HG02840 (cell line): ENCODE results near the gene SKI.
"Not testable (repeated sequence)": the region's sequence is repeated elsewhere in the genome, so short reads cannot be mapped to it uniquely, and the experiment has no call there.

Experiments
- ATAC-seq: cut with Tn5 transposase; IDR thresholded peaks from one replicate; pipeline ENCODE4 v1.9.1; 2021; ENCODE audit warnings: mild to moderate bottlenecking, moderate library complexity, moderate number of reproducible peaks; ENCODE audit not compliant: unreplicated experiment, low FRiP score

The SKI gene

GRCh38 chr1:2240270-2241156 is 12.4 kb downstream of the SKI start:
- no peak for ATAC-seq

GRCh38 chr1:2241820-2242219 is 13.7 kb downstream of the SKI start:
- no peak for ATAC-seq

DNA sequence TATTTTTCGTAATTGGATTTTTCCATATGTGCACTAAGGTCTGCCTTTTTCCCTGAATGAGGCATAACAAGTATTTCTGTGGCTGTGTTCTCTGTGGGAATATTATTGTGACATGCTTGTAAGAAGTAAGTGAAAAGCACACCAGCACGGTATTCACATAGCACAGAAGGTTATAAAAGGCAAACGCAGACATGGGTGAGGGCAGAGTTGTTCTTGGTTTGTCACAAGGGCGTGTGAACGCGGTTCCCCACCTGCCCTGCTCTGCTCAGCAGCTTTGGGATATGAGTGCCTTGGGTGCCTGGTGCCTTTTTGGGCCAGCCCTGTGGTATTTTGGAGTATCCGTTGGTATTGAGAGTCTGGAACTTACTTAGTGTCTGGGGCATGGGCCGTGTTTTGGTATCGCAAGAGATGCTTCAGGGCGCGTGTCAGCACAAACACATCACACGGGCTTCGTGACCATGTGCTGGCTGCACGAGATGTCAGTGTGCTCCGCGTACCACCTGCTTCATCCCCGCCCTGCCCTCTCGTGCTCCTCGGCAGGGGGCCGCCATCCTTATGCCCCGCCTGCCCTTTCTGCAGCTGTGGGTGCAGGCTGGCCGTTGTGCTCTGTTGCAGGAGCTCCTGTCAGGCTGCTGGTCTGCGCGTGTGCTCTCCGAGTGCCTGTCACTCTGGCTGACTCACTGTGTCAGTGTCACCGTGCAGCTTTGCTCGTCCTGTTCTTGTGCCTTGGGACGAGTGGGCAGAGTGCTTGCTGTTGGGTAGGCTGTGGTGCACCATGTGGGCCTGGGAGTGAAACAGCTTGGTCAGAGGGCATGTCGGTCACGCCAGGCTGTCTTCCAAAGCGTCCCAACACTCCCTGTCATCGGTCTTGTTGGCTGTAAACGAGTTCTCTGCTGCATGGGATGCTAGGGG is 15.0 kb downstream of the SKI start:
- no peak for ATAC-seq

- ATAC-seq, result not testable (repeated sequence)
Measured at GRCh38 chr1:2247045-2247394, 18.9 kb downstream of the SKI start.

- no peak for ATAC-seq
Measured at GRCh38 chr1:2247760-2248126, 19.6 kb downstream of the SKI start.

GRCh38 chr1:2248127-2248826 is 20.2 kb downstream of the SKI start:
- ATAC-seq, result no peak

DNA sequence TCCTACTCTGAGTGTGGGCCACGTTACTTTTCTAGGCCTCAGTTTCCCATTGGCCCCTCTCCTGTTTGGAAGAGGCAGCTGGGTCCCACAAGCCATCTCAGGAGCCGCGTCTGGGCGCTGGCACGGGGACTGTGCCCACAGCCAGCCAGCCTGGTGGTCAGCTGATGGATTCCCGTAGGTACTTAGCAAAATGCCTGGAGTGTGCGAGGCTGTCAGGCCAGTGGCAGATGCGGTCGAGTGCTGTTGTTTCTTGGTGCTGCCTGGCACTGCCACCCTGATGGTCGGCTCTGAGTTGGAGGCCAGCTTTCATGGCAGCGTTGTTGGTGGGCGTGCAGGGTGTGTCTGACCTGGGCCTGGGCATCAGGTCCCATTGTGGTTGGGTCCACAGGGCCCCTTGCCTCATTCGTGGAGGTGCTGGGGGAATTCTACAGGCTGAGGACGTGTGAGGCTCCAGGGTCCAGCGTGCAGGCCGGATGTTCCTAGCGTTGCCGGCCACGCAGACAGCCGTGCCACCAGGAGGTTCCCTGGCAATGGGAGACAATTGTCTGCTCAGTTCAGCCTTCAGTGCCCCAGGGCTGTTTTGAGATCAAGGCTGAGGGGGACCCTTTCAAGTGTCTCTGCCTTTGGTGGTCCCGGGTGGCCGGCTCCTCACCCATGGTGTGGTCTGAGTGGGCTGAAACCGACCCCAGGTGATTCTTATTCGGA is 20.9 kb downstream of the SKI start:
- ATAC-seq, result no peak

- no peak for ATAC-seq
Measured at GRCh38 chr1:2249559-2249906, 21.4 kb downstream of the SKI start.

DNA sequence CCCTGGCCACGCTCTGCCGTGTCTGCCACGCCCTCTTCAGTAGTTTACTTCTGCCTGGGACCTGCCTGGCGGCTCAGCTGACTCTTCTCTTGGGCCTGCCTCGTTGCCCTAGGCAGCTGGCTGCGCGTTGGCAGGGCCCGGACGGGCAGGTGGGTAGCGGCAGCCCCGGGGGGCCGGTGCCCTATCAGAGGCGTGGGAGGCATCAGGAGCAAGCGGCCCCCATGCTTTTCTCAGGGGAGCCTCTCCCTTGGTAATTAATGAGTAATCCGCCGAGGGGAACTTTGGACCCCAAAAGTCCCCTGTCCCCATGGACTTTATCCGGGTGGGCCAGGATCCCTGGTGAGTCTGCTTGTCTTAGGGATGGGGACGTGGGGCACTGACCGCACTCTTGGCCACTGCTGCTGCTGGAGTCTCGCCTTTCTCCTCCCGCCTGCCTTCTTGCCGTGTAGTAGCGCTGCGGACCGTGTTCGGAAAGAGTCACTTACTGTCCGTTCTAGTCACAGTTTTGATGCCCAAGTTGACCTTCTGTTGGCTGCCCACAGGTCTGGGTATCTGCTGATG is 22.7 kb downstream of the SKI start:
- ATAC-seq, result no peak

GRCh38 chr1:2251363-2251762 is 23.2 kb downstream of the SKI start:
- no peak for ATAC-seq

- no peak for ATAC-seq
Measured at GRCh38 chr1:2251786-2252185, 23.7 kb downstream of the SKI start.

- ATAC-seq, result no peak
Measured at GRCh38 chr1:2252423-2252822, 24.3 kb downstream of the SKI start.

- no peak for ATAC-seq
Measured at GRCh38 chr1:2253036-2253796, 25.1 kb downstream of the SKI start.

- ATAC-seq, result no peak
Measured at GRCh38 chr1:2253797-2254480, 25.8 kb downstream of the SKI start.

DNA sequence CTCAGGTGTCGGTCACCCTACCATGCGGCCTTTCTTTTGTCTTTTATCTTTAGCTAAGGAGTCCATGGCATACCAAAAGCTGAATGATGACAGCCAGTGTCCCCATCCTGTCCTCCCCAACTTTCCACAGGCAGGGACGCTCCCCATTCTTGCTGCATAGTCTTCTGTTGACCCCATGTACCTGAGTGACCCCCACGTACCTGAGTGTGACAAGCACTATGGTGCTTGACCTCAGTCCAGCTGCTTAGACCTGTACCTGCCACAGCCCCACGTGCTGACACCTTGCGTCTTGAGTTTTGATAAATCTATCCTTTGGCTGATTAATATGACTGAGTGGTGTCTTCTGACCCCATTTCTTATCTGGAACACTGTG is 26.9 kb downstream of the SKI start:
- no peak for ATAC-seq

DNA sequence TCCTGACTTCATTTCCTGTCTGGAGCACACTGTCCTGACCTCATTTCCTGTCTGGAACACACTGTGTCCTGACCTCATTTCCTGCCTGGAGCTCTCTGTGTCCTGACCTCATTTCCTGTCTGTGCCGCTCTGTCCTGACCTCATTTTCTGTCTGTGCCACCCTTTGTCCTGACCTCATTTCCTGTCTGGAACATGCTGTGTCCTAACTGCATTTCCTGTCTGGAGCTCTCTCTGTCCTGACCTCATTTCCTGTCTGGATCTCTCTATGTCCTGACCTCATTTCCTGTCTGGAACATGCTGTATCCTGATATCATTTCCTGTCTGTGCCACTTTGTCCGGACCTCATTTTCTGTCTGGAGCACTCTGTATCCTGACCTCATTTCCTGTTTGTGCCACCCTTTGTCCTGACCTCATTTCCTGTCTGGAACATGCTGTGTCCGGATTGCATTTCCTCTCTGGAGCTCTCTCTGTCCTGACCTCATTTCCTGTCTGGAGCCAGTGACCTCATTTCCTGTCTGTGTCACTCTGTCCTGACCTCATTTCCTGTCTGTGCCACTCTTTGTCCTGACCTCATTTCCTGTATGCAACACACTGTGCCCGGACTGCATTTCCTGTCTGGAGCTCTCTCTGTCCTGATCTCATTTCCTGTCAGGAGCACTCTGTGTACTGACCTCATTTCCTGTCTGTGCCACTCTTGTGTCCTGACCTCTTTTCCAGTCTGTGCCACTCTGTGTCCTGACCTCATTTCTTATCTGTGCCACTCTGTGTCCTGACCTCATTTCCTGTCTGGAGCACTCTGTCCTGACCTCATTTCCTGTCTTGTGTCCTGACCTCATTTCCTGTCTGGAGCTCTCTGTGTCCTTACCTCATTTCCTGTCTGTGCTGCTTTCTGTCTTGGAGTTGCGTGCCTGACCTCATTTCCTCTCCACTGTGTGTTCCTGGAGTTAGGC is 27.6 kb downstream of the SKI start:
- ATAC-seq, result no peak

GRCh38 chr1:2256435-2257244 is 28.5 kb downstream of the SKI start:
- no peak for ATAC-seq
